Omental fat pad (tissue), 4 donors: ENCODE measurements around the gene IL17F. TPM values are rescaled to one million over a fixed set of nuclear protein-coding genes. Genes with fewer than 3 reads are reported as not detected.
A peak's percentile ranks its signal among the peaks of the same experiment; 100 is the strongest.

Source experiments
- ATAC-seq: fragments of 150-250 bp; one replicate; pipeline ENCODE4 v1.9.1; 2016; ENCODE audit warnings: mild to moderate bottlenecking, moderate library complexity; ENCODE audit not compliant: low FRiP score
- DNase-seq: peaks from one replicate; pipeline ENCODE4 v3.0.0-alpha.2; 2019; ENCODE audit warnings: low spot score
- total RNA-seq, 4 donors: library from RNA; depleted of rRNA; stranded (reverse); fragments of >200 nt; gene quantifications; one replicate each; pipeline ENCODE4 v1.1.0, GENCODE V29; 2016
- TF ChIP-seq, protein P1 (sequence below), 3 donors: fragments of 450-650 bp; IDR thresholded peaks; one replicate each; pipeline ENCODE4 v1.5.1; 2016 to 2017; ENCODE audit warnings: antibody characterized with exemption in 3 of 3, mild to moderate bottlenecking in 3 of 3, moderate library complexity in 2 of 3

IL17F gene
- total RNA-seq, 4 donors from 2014 or later = not detected

DNA sequence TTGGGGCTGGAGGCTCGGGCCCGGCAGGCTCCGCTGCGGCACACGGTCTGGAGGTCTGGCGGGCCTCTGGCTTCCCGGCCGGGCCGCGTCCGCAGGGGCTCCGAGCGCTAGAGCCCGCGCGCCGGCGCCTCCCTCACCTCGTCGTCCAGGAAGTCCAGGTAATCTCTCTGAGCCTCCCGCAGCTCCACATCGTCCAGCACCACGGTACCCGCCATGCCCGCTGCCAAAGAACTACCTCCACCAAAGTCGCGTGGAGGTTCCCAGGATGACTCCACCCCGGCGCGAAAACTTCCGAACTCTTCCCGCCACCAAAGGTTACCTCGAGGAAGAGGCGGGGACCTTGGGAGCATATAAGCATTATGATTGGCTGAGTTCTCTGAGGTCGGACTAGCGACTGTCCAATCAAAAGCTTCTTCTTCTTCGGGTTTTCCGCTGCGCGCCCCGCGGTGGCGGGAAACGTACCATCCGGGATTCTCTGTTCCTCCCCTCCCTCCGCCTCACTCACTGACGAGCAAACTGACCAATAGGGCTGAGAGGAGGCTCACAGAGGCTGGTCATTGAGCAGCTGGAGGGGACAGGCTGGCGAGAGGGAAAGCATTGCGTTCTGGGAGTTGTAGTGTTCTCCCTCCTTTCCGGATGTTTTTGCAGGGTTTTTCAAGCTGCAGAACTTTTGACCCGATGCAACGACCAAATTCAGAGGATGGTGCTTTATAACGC lies 40.3 kb upstream of the IL17F start, which contains the start of gene MCM3:
TSS of gene MCM3 (minus strand) at position 283 of the 717 bp plus-strand sequence. CDS start at position 215, 68 bp downstream.
- TF ChIP-seq, protein P1, sequence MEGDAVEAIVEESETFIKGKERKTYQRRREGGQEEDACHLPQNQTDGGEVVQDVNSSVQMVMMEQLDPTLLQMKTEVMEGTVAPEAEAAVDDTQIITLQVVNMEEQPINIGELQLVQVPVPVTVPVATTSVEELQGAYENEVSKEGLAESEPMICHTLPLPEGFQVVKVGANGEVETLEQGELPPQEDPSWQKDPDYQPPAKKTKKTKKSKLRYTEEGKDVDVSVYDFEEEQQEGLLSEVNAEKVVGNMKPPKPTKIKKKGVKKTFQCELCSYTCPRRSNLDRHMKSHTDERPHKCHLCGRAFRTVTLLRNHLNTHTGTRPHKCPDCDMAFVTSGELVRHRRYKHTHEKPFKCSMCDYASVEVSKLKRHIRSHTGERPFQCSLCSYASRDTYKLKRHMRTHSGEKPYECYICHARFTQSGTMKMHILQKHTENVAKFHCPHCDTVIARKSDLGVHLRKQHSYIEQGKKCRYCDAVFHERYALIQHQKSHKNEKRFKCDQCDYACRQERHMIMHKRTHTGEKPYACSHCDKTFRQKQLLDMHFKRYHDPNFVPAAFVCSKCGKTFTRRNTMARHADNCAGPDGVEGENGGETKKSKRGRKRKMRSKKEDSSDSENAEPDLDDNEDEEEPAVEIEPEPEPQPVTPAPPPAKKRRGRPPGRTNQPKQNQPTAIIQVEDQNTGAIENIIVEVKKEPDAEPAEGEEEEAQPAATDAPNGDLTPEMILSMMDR (IDR thresholded peaks at IDR 0.05) = no peak
- peak; percentile 89 for DNase-seq
- ATAC-seq = peak; percentile 99

- ATAC-seq = peak; percentile 3
- peak; percentile 50 for DNase-seq
- TF ChIP-seq, protein P1 (IDR thresholded peaks at IDR 0.05) = no peak
Observed at GRCh38 chr6:52284131-52284459, 39.8 kb upstream of the IL17F start.

DNA sequence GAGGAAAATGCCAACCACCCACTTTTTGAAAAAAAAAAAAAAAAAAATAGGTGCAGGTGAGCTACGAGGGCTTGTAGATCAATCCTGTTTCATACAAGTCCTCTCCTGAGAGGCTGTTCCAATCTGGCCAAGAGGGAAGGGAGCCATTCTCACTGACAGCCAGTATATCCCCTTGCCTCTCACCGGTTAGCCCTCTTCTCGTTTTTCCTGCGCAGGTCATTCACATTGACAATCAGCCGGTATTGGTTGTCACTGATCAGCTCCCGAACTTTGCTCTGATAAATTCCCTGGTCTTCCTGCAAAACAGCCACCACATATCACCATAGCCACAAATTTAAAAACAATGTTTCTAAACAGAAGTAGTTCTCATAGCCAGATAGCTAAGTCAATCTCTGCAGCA lies 38.8 kb upstream of the IL17F start:
- TF ChIP-seq, protein P1 (IDR thresholded peaks at IDR 0.05) = no peak
- DNase-seq (no peak), ATAC-seq (no peak)

DNA sequence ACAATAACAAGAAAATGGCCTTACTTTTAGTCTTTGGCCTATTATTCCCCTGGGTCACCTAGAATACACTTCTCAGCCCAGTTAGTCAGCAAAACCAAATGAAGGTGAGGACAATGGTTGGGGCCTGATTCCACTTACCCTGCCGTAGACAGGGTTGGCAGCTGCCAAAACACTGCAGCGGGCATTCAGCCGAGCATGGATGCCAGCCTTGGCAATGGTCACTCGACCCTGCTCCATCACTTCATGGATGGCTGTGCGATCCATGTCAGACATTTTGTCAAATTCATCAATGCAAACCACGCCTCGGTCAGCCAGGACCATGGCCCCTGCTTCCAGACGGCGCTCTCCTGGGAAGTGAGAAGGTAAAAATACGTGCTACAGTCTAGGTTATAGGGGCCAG lies 31.8 kb upstream of the IL17F start:
- ATAC-seq (no peak), DNase-seq (no peak)
- TF ChIP-seq, protein P1 (IDR thresholded peaks at IDR 0.05) = no peak

DNA sequence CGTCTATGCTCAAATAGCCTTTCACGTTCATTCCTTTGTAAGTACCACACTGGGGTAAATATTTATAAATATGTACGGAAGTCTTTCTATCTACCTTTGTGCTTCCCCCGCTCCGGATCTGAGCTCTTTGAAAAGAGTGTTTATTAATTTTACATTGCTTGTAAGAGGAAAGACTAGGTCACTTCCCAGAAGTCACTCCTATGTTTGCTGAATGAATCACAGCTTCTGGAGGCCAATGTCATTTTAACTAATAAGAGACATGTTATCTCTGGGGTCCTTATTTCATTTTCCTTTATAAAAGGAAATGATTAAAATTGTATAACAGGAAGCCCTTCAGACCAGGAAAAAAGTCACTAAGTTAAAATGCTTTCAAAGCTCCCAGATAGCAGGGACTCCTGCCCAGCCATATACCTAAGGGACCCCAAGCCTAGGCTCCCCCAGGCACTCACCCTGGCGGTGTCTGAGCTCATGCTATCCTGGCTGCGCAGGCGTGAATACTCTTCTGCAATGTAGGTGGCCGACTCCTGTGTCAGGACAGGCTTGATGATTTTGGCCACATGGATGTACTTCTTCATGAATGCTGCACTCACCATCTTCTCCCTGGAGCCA lies 27.7 kb upstream of the IL17F start:
- TF ChIP-seq, protein P1 (IDR thresholded peaks at IDR 0.05) = no peak
- DNase-seq (no peak), ATAC-seq (no peak)

DNA sequence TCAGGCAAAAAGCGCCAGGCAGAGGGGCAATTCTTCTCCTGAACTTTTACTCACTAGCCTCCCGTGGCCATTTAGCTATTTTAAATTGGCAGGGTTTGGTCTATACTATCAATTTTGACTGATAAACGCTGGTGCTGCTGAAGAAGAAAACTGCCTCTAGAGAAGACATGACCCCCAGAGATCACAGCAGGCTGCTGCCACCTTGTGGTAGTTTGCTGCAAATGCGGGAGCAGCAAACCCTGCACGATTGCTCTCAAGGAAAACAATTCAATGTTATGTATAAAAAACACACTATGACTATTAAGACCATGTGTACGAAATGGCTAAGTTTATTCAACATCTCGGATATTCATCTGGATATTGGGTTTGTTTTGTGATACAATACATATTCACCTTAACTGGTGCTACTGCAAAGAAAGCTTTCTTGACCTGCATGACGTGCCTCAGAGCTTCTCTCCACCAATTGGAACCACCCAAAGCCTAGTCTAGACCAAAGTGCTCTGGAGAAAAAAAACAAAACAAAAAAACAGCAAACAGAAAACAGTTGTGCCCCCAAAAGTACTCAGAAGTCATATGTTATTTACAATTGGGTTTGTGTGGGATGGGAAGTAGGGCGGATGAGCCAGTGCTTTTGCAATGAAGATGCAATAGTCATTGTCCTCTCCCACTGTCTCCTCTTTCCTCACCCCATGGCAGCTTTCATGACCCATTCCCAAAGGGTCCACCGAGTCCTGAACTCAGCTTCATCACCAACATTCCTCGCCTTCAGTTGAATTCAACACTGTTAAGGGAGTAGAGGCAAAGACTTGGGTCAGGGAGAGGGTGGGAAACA lies 19.6 kb upstream of the IL17F start:
- TF ChIP-seq, protein P1 (IDR thresholded peaks at IDR 0.05) = no peak
- ATAC-seq (no peak), DNase-seq (no peak)
